Measurements from ENCODE around the gene JAG1. TPM values are rescaled to one million over a fixed set of nuclear protein-coding genes. Genes with fewer than 3 reads are reported as not detected.

JAG1 gene
- total and polyA plus RNA-seq, 2 donors (not counting 3 experiments of a cell fraction or from before 2014, with no cell fraction given), result 19.7 to 37.0 TPM

- H3K9me1 ChIP-seq (replicated peaks; ENCODE audit: control insufficient read depth, extremely low read depth, insufficient read depth, low read length), result no peaks in the 10 kb centered on the region
- intact Hi-C loops (cut with micrococcal nuclease) (loop anchor here (5.0 kb wide), 2 partner anchors 182 to 623 kb away; no protein-coding TSS in a partner anchor), dilution Hi-C loops (cut with MboI; ENCODE audit: extremely low pct_ligation_motif_present, low sequenced_read_pairs) (no loop called here)
- H3K9me3 ChIP-seq (replicated peaks; ENCODE audit: control insufficient read depth, insufficient read depth, low read length), result no peaks in the 10 kb centered on the region
- FAIRE-seq (no peak), DNase-seq (ENCODE audit: low read depth, low spot score) (no peak)
- peaks cover 2% of the 10 kb centered on the region for H3K79me2 ChIP-seq (ENCODE audit: control insufficient read depth, insufficient read depth, low read length)
- H3K27me3 ChIP-seq (ENCODE audit: control insufficient read depth in 2 of 2, insufficient read depth in 2 of 2, low read length in 2 of 2), result no peaks in the 10 kb centered on the region
- ChIA-PET CTCF (interaction anchor here (0.8 to 1.7 kb wide), 4 partner anchors 13 to 97 kb away, joined by 3 to 5 read pairs (median 4); no protein-coding TSS in a partner anchor), POLR2A (no interaction called here)
- no peak overlapping the region for H3K27ac ChIP-seq (ENCODE audit: insufficient read depth, low read depth, low read length)
- peaks cover 25% of the 10 kb centered on the region for H3K4me1 ChIP-seq (ENCODE audit: control insufficient read depth, extremely low read depth, insufficient read depth, low read length)
- no peak overlapping the region for H3K4me2 ChIP-seq (ENCODE audit: insufficient read depth, low read length)
- no peak overlapping the region for H3K9ac ChIP-seq (replicated peaks; ENCODE audit: extremely low read depth, insufficient read depth, low read length)
- BruUV-seq (replicated peaks), result no TSS peak
- no peak overlapping the region for H3K4me3 ChIP-seq (replicated peaks in 1 of 3; ENCODE audit: insufficient read depth in 1 of 3, low read depth in 1 of 3, low read length in 3 of 3)
- H3K36me3 ChIP-seq (ENCODE audit: control insufficient read depth in 2 of 2, extremely low read depth in 1 of 2, insufficient read depth in 2 of 2, low read length in 2 of 2), result peaks cover 16 to 48% of the 10 kb centered on the region in 2 experiments
- H2AFZ ChIP-seq (ENCODE audit: low read depth, low read length), result no peak overlapping the region
- H4K20me1 ChIP-seq (replicated peaks; ENCODE audit: control insufficient read depth, extremely low read depth, insufficient read depth, low read length), result no peaks in the 10 kb centered on the region
- TF ChIP-seq FOS (IDR thresholded peaks at IDR 0.05; ENCODE audit: borderline replicate concordance, insufficient read depth, low read length) (no peak), GATA2 (IDR thresholded peaks at IDR 0.05; ENCODE audit: insufficient read depth, insufficient read length, low read depth, low read length) (no peak), MAX (IDR thresholded peaks at IDR 0.05; ENCODE audit: insufficient read depth, insufficient read length) (no peak), POLR2AphosphoS5 (IDR thresholded peaks at IDR 0.05; ENCODE audit: insufficient read depth, low read depth, low read length) (no peak), EZH2 (IDR thresholded peaks at IDR 0.05; ENCODE audit: borderline replicate concordance, low read depth, low read length, severe bottlenecking) (no peak), CTCF (IDR thresholded peaks at IDR 0.05; ENCODE audit: extremely low read depth in 1 of 2, insufficient read depth in 1 of 2, low read depth in 1 of 2, low read length in 2 of 2) (no peak), POLR2A (IDR thresholded peaks at IDR 0.05; ENCODE audit: low read depth, low read length) (no peak), MYC (IDR thresholded peaks at IDR 0.05; ENCODE audit: low read depth, low read length) (no peak), JUN (IDR thresholded peaks at IDR 0.05; ENCODE audit: borderline replicate concordance, insufficient read depth, insufficient read length, low read depth) (no peak)
Measured at GRCh38 chr20:10649797-10650160, 24.0 kb downstream of the JAG1 start.

Measured in endothelial cell of umbilical vein (primary cell).